HepG2 (cell line): ENCODE measurements around the gene CASKIN1. TPM values are rescaled to one million over a fixed set of nuclear protein-coding genes. Genes with fewer than 3 reads are reported as not detected.

ENCODE experiments used
- AKAP8 ChIP-seq: sonication (generic); formaldehyde crosslinking; IDR thresholded peaks from 2 replicates; pipeline ENCODE4 v1.5.1; 2020; ENCODE audit warnings: mild to moderate bottlenecking, missing genetic modification reagents
- AKNA ChIP-seq: sonication (generic); formaldehyde crosslinking; IDR thresholded peaks from 2 replicates; pipeline ENCODE4 v1.4.0; 2020; ENCODE audit warnings: missing genetic modification reagents, borderline replicate concordance
- ASH2L ChIP-seq: fragments of 300-600, 200-600 bp; sonication (generic); IDR thresholded peaks from 2 replicates; pipeline ENCODE4 v1.7.0; 2017; ENCODE audit warnings: low read depth, mild to moderate bottlenecking, moderate library complexity, mixed read lengths, low read length; ENCODE audit not compliant: insufficient read length
- ETV5 ChIP-seq: IDR thresholded peaks from 2 replicates; pipeline ENCODE4 v1.6.1; 2018; ENCODE audit warnings: missing biosample characterization, missing genetic modification reagents, inconsistent platforms, borderline replicate concordance
- HNF1B ChIP-seq: sonication (generic); formaldehyde crosslinking; IDR thresholded peaks from 2 replicates; pipeline ENCODE4 v1.5.1; 2020; ENCODE audit warnings: mild to moderate bottlenecking, moderate library complexity, missing genetic modification reagents
- MXD1 ChIP-seq: sonication (generic); formaldehyde crosslinking; IDR thresholded peaks from 2 replicates; pipeline ENCODE4 v1.4.0; 2020; ENCODE audit warnings: mild to moderate bottlenecking, missing genetic modification reagents
- NCOR1 ChIP-seq: fragments of 200-600 bp; sonication (generic); IDR thresholded peaks from 2 replicates; pipeline ENCODE4 v1.7.0; 2017; ENCODE audit warnings: antibody characterized with exemption, low read length, borderline replicate concordance
- NR2C2 ChIP-seq: sonication (generic); formaldehyde crosslinking; IDR thresholded peaks from 2 replicates; pipeline ENCODE4 v1.4.0; 2020; ENCODE audit warnings: missing genetic modification reagents, mild to moderate bottlenecking, moderate library complexity, borderline replicate concordance
- SETDB1 ChIP-seq: sonication (generic); formaldehyde crosslinking; IDR thresholded peaks from 2 replicates; pipeline ENCODE4 v1.5.1; 2020; ENCODE audit warnings: missing genetic modification reagents, mild to moderate bottlenecking, borderline replicate concordance
- SOX13 ChIP-seq, 3 experiments: fragments of 450-650 bp in 1 of 3; sonication (generic) in 1 of 3; formaldehyde crosslinking in 1 of 3; IDR thresholded peaks in 2 of 3; conservative IDR thresholded peaks in 1 of 3; 2 replicates each; pipeline versions ENCODE4 v1.5.0 to v1.6.1; 2016 to 2020; ENCODE audit warnings: antibody characterized with exemption in 1 of 3, mild to moderate bottlenecking in 1 of 3, missing compliant biosample characterization in 1 of 3, missing genetic modification reagents in 1 of 3, moderate library complexity in 1 of 3
- THAP11 ChIP-seq: IDR thresholded peaks from 2 replicates; pipeline ENCODE4 v1.6.1; 2016; ENCODE audit warnings: missing biosample characterization, missing genetic modification reagents
- TRIM24 ChIP-seq: sonication (generic); formaldehyde crosslinking; IDR thresholded peaks from 2 replicates; pipeline ENCODE4 v1.8.0; 2022; ENCODE audit warnings: mild to moderate bottlenecking, missing genetic modification reagents
- ZFYVE20 ChIP-seq: sonication (generic); formaldehyde crosslinking; IDR thresholded peaks from 2 replicates; pipeline ENCODE4 v1.8.0; 2023; ENCODE audit warnings: low read depth, mild to moderate bottlenecking, moderate library complexity, missing genetic modification reagents, borderline replicate concordance
- ZNF230 ChIP-seq: sonication (generic); formaldehyde crosslinking; IDR thresholded peaks from 2 replicates; pipeline ENCODE4 v1.4.0; 2020; ENCODE audit warnings: mild to moderate bottlenecking, missing genetic modification reagents
- ZNF234 ChIP-seq: sonication (generic); formaldehyde crosslinking; conservative IDR thresholded peaks from 2 replicates; pipeline ENCODE4 v1.5.1; 2020; ENCODE audit warnings: mild to moderate bottlenecking, missing genetic modification reagents
- ZNF326 ChIP-seq: sonication (generic); formaldehyde crosslinking; IDR thresholded peaks from 2 replicates; pipeline ENCODE4 v1.4.0; 2020; ENCODE audit warnings: missing genetic modification reagents, borderline replicate concordance
- ZNF512B ChIP-seq: sonication (generic); formaldehyde crosslinking; IDR thresholded peaks from 2 replicates; pipeline ENCODE4 v1.5.1; 2020; ENCODE audit warnings: missing genetic modification reagents, mild to moderate bottlenecking, borderline replicate concordance
- polyA plus RNA-seq, 8 experiments: library from polyadenylated mRNA; depleted of rRNA in 3 of 8; stranded (reverse) in 7 of 8; unstranded in 1 of 8; fragments of >200 nt; fragmentation: Illumina TruSeq in 4 of 8; extraction: Trizol in 4 of 8; gene quantifications; 2 replicates each; pipeline versions ENCODE4 v1.2.1 to v1.2.3, GENCODE V29; 2011 to 2016; ENCODE audit warnings: low read depth in 4 of 8, missing spikeins in 1 of 8, mixed read lengths in 1 of 8; ENCODE audit not compliant: insufficient read depth in 1 of 8
- total RNA-seq, 5 experiments: library from RNA; depleted of rRNA; stranded (reverse); fragments of >200 nt; fragmentation: Illumina TruSeq; extraction: Trizol; gene quantifications; 2 replicates each; pipeline ENCODE4 v1.2.3, GENCODE V29; 2016; ENCODE audit warnings: low read depth in 1 of 5

CASKIN1 gene
- total and polyA plus RNA-seq, 2 of the 13 experiments (the other 11 are each of a cell fraction or from before 2014, with no cell fraction given): 1.2 to 2.2 TPM

GRCh38 chr16:2155977-2156848, 40.2 kb downstream of the CASKIN1 start (continued):
- no peak for TF ChIP-seq ZNF326 (CRISPR knock-in tag)
- no peak for TF ChIP-seq ZNF234
- no peak for TF ChIP-seq SOX13 (IDR thresholded peaks at IDR 0.05)
- no peak for TF ChIP-seq SOX13 (CRISPR knock-in tag; conservative IDR thresholded peaks at IDR 0.05 in 1 of 2, IDR thresholded peaks at IDR 0.05 in 1 of 2)
- no peak for TF ChIP-seq AKAP8 (CRISPR knock-in tag)
- peak; percentile 65; the same call in 1 of the 2 replicates for TF ChIP-seq MXD1 (CRISPR knock-in tag)
- TF ChIP-seq AKNA (CRISPR knock-in tag): no peak
- no peak for TF ChIP-seq TRIM24 (CRISPR knock-in tag)
- TF ChIP-seq ASH2L: peak; percentile 26
- TF ChIP-seq NR2C2 (CRISPR knock-in tag): no peak
- TF ChIP-seq ETV5 (CRISPR knock-in tag): no peak
- TF ChIP-seq HNF1B (CRISPR knock-in tag): no peak
- 0 out of 2 replicates have a peak, but pooled peaks have one; percentile 27 for TF ChIP-seq NCOR1
- TF ChIP-seq SETDB1 (CRISPR knock-in tag): no peak
- TF ChIP-seq ZNF230: 0 out of 2 replicates have a peak, but pooled peaks have one; percentile 13
- TF ChIP-seq THAP11: no peak
- TF ChIP-seq ZNF512B (CRISPR knock-in tag): no peak
- no peak for TF ChIP-seq ZFYVE20 (CRISPR knock-in tag)
